Muscle of leg (tissue), 11 donors: ENCODE data around the gene ZMAT2. TPM values are rescaled to one million over a fixed set of nuclear protein-coding genes. Genes with fewer than 3 reads are reported as not detected.

Source experiments
- DNase-seq: peaks from one replicate; pipeline ENCODE4 v3.0.0; 2013
- H3K27ac ChIP-seq: one replicate; pipeline ENCODE4 v1.5.1; 2013; ENCODE audit warnings: mild to moderate bottlenecking, low read length, control low read depth
- H3K27me3 ChIP-seq: one replicate; pipeline ENCODE4 v1.6.1; 2013; ENCODE audit warnings: low read length; ENCODE audit not compliant: control insufficient read depth, insufficient read depth
- H3K36me3 ChIP-seq: one replicate; pipeline ENCODE4 v1.6.1; 2013; ENCODE audit warnings: low read length; ENCODE audit not compliant: control insufficient read depth, insufficient read depth
- H3K4me1 ChIP-seq: one replicate; pipeline ENCODE4 v1.6.1; 2013; ENCODE audit warnings: low read length; ENCODE audit not compliant: control insufficient read depth, insufficient read depth
- H3K4me3 ChIP-seq: one replicate; pipeline ENCODE4 v1.5.1; 2013; ENCODE audit warnings: low read length, control low read depth
- H3K9me3 ChIP-seq: replicated peaks from 2 replicates; pipeline ENCODE4 v1.6.1; 2013; ENCODE audit warnings: low read depth, low read length; ENCODE audit not compliant: control insufficient read depth
- WGBS: methylation state at CpG from one replicate; pipeline ENCODE4 v1.1.5; 2013; ENCODE audit warnings: missing lambda C conversion rate; ENCODE audit not compliant: insufficient coverage; 5-methylcytosine and 5-hydroxymethylcytosine counted together
- polyA plus RNA-seq, 8 donors: library from polyadenylated mRNA; unstranded; fragments of 120-200 nt; gene quantifications; one replicate each; pipeline versions ENCODE4 v1.2.1 to v1.2.3, GENCODE V29; 2013; ENCODE audit warnings: inconsistent platforms in 1 of 8, low replicate concordance in 1 of 8; ENCODE audit not compliant: insufficient read length in 8 of 8, insufficient read depth in 1 of 8
- total RNA-seq: library from RNA; stranded (reverse); fragments of 120-200 nt; gene quantifications from one replicate; pipeline ENCODE4 v1.2.4, GENCODE V29; 2013

ZMAT2 gene
- total and polyA plus RNA-seq, 9 donors: 68.5 to 104 (median 87.6) TPM

GRCh38 chr5:140725799-140726471, 25.7 kb downstream of the ZMAT2 start:
- Histone ChIP-seq H3K36me3 (no peaks in the 10 kb centered on the region), H3K9me3 (no peaks in the 10 kb centered on the region), H3K4me3 (no peak overlapping the region), H3K27ac (no peak overlapping the region), H3K4me1 (no peaks in the 10 kb centered on the region), H3K27me3 (peaks cover 4% of the 10 kb centered on the region)
- peak; percentile 44 for DNase-seq
- WGBS: 6% methylated on average over 12 of the region's 23 CpGs

DNA sequence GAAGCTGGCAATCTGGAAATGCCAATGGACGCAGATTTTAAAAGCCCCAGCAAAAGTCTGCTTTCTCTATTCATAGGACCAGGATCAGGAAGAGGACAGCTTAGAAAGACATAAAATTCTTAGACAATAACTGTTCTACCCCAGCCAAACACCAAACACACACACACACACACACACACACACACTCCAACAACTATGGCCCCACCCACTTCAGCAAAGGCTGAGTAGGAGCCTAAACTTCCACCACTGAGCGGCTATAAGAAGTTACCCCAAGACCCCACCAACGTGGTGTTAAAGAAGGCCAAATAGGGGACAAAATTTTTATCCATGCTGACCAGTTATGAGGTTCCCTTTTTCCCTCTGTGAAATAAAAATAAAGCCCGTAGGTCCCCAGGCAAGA, 32.9 kb downstream of the ZMAT2 start:
- H3K27me3 ChIP-seq: no peaks in the 10 kb centered on the region
- no peaks in the 10 kb centered on the region for H3K4me1 ChIP-seq
- H3K9me3 ChIP-seq: no peaks in the 10 kb centered on the region
- H3K27ac ChIP-seq: no peak overlapping the region
- no peak overlapping the region for H3K4me3 ChIP-seq
- 60% methylated on average over 1 of the region's 4 CpGs for WGBS
- H3K36me3 ChIP-seq: no peaks in the 10 kb centered on the region
- DNase-seq: no peak

GRCh38 chr5:140734354-140734753, 34.1 kb downstream of the ZMAT2 start:
- DNase-seq: no peak
- WGBS: 68% methylated on average over 4 of the region's 7 CpGs
- no peaks in the 10 kb centered on the region for H3K9me3 ChIP-seq
- H3K27ac ChIP-seq: no peak overlapping the region
- no peaks in the 10 kb centered on the region for H3K27me3 ChIP-seq
- H3K36me3 ChIP-seq: no peaks in the 10 kb centered on the region
- H3K4me1 ChIP-seq: no peaks in the 10 kb centered on the region
- no peak overlapping the region for H3K4me3 ChIP-seq

DNA sequence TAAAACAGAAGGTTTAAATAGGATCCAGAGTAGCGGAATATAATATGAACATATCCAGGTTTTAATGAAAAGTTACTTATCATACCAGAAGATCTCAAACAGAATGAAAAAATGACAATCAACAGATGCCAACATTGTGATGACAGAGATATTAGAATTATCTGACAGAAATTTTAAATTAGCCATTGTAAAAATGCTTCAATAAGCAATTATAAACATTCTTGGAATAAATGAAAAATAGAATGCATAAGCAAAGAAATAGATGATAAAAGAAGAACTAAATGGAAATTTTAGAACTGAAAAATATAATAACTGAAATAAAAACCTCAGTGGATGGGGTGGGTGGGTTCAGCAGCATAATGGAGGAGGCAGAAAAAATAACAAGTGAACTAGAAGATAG, 37.2 kb downstream of the ZMAT2 start:
- DNase-seq: no peak
- Histone ChIP-seq H3K27ac (no peak overlapping the region), H3K36me3 (no peaks in the 10 kb centered on the region), H3K9me3 (no peaks in the 10 kb centered on the region), H3K4me3 (no peak overlapping the region), H3K4me1 (no peaks in the 10 kb centered on the region), H3K27me3 (no peaks in the 10 kb centered on the region)
- WGBS: no CpG with 5 or more reads among the region's 1 CpG

DNA sequence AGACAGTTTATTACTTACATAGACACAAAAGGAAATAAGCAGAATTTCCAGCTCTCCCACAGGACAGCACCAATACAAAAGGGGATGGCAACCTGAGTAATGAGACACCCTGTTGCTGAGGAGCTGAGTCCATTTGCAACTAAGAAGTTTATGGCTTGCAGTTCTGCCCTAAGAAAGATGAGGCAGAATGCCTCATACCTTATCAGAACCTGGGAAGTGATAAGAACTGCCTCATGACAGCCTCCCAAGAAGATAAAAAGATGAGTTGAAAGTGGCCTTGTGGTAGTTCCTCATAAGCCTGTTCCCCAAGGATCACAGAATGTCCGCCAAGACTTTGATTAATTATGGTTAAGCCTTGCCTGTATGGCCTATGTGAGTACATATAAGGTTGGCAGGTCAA, 41.7 kb downstream of the ZMAT2 start:
- Histone ChIP-seq H3K4me3 (no peak overlapping the region), H3K4me1 (no peaks in the 10 kb centered on the region), H3K27ac (no peak overlapping the region), H3K27me3 (no peaks in the 10 kb centered on the region), H3K36me3 (no peaks in the 10 kb centered on the region), H3K9me3 (no peaks in the 10 kb centered on the region)
- DNase-seq: no peak
- no CpG with 5 or more reads among the region's 1 CpG for WGBS

GRCh38 chr5:140753561-140753960, 53.3 kb downstream of the ZMAT2 start:
- no peak for DNase-seq
- 82% methylated on average over 3 of the region's 5 CpGs for WGBS
- Histone ChIP-seq H3K4me1 (no peaks in the 10 kb centered on the region), H3K27ac (no peak overlapping the region), H3K36me3 (no peaks in the 10 kb centered on the region), H3K4me3 (no peak overlapping the region), H3K27me3 (no peaks in the 10 kb centered on the region), H3K9me3 (peaks cover 24% of the 10 kb centered on the region)

Other genes starting within 250 kb of the ZMAT2 start
- 2.6 TPM for gene EIF4EBP3, start 152.8 kb upstream of the ZMAT2 start, total RNA-seq
- 10 to 100 TPM in 1 of 8 donors, 1 to 10 TPM in 7; 4.6 to 13.7 (median 6.4) TPM for gene EIF4EBP3, start 152.8 kb upstream of the ZMAT2 start, polyA plus RNA-seq
- gene SRA1, start 143.0 kb upstream of the ZMAT2 start, total RNA-seq: 21.1 TPM
- gene SRA1, start 143.0 kb upstream of the ZMAT2 start, polyA plus RNA-seq: 10 to 100 TPM; 20.6 to 28.9 (median 21.4) TPM
- 13.7 TPM for gene APBB3, start 135.8 kb upstream of the ZMAT2 start, total RNA-seq
- gene APBB3, start 135.8 kb upstream of the ZMAT2 start, polyA plus RNA-seq: 10 to 100 TPM; 15.5 to 35.0 (median 24.9) TPM
- 10.1 TPM for gene SLC35A4, start 135.6 kb upstream of the ZMAT2 start, total RNA-seq
- 10 to 100 TPM; 51.4 to 71.8 (median 63.1) TPM for gene SLC35A4, start 135.6 kb upstream of the ZMAT2 start, polyA plus RNA-seq
- 32.1 TPM for gene CD14, start 67.3 kb upstream of the ZMAT2 start, total RNA-seq
- gene CD14, start 67.3 kb upstream of the ZMAT2 start, polyA plus RNA-seq: 10 to 100 TPM; 21.0 to 32.8 (median 28.4) TPM
- 5.6 TPM for gene TMCO6, start 61.0 kb upstream of the ZMAT2 start, total RNA-seq
- gene TMCO6, start 61.0 kb upstream of the ZMAT2 start, polyA plus RNA-seq: 10 to 100 TPM in 2 of 8 donors, 1 to 10 TPM in 6; 7.0 to 11.8 (median 8.7) TPM
- gene NDUFA2, start 52.8 kb upstream of the ZMAT2 start, total RNA-seq: 66.3 TPM
- 10 to 100 TPM; 57.9 to 76.0 (median 67.2) TPM for gene NDUFA2, start 52.8 kb upstream of the ZMAT2 start, polyA plus RNA-seq
- gene IK, start 52.6 kb upstream of the ZMAT2 start, total RNA-seq: 63.6 TPM
- gene IK, start 52.6 kb upstream of the ZMAT2 start, polyA plus RNA-seq: 100 to 1,000 TPM in 5 of 8 donors, 10 to 100 TPM in 3; 85.1 to 124 (median 109) TPM
- 9.9 TPM for gene WDR55, start 35.5 kb upstream of the ZMAT2 start, total RNA-seq
- 10 to 100 TPM; 11.5 to 16.0 (median 13.9) TPM for gene WDR55, start 35.5 kb upstream of the ZMAT2 start, polyA plus RNA-seq
- 0.31 TPM for gene DND1, start 26.9 kb upstream of the ZMAT2 start, total RNA-seq
- gene DND1, start 26.9 kb upstream of the ZMAT2 start, polyA plus RNA-seq: under 1 TPM in 4 of 8 donors, not detected in 4; 0.12 to 0.32 (median 0.22) TPM
- gene HARS1, start 9.1 kb upstream of the ZMAT2 start, total RNA-seq: 41.4 TPM
- 10 to 100 TPM; 47.0 to 54.0 (median 51.0) TPM for gene HARS1, start 9.1 kb upstream of the ZMAT2 start, polyA plus RNA-seq
- 23.5 TPM for gene HARS2, start 9.0 kb upstream of the ZMAT2 start, total RNA-seq
- gene HARS2, start 9.0 kb upstream of the ZMAT2 start, polyA plus RNA-seq: 10 to 100 TPM; 21.8 to 29.5 (median 25.3) TPM
- 0.04 TPM for gene PCDHA1, start 85.7 kb downstream of the ZMAT2 start, total RNA-seq
- gene PCDHA1, start 85.7 kb downstream of the ZMAT2 start, polyA plus RNA-seq: under 1 TPM in 4 of 8 donors, not detected in 4; 0.04 to 0.09 (median 0.06) TPM
- 0.04 TPM for gene PCDHA2, start 94.4 kb downstream of the ZMAT2 start, total RNA-seq
- under 1 TPM in 5 of 8 donors, not detected in 3; 0.03 to 0.13 (median 0.05) TPM for gene PCDHA2, start 94.4 kb downstream of the ZMAT2 start, polyA plus RNA-seq
- 0.18 TPM for gene PCDHA3, start 100.6 kb downstream of the ZMAT2 start, total RNA-seq
- under 1 TPM; 0.05 to 0.23 (median 0.17) TPM for gene PCDHA3, start 100.6 kb downstream of the ZMAT2 start, polyA plus RNA-seq
- 0.22 TPM for gene PCDHA4, start 106.6 kb downstream of the ZMAT2 start, total RNA-seq
- under 1 TPM; 0.07 to 0.23 (median 0.12) TPM for gene PCDHA4, start 106.6 kb downstream of the ZMAT2 start, polyA plus RNA-seq
- gene PCDHA5, start 121.2 kb downstream of the ZMAT2 start, total RNA-seq: 0.04 TPM
- under 1 TPM in 5 of 8 donors, not detected in 3; 0.04 to 0.30 (median 0.11) TPM for gene PCDHA5, start 121.2 kb downstream of the ZMAT2 start, polyA plus RNA-seq
- gene PCDHA6, start 127.5 kb downstream of the ZMAT2 start, total RNA-seq: 0.09 TPM
- under 1 TPM; 0.04 to 0.36 (median 0.13) TPM for gene PCDHA6, start 127.5 kb downstream of the ZMAT2 start, polyA plus RNA-seq
- gene PCDHA7, start 133.8 kb downstream of the ZMAT2 start, total RNA-seq: 0.13 TPM
- under 1 TPM; 0.04 to 0.26 (median 0.13) TPM for gene PCDHA7, start 133.8 kb downstream of the ZMAT2 start, polyA plus RNA-seq
- 0.09 TPM for gene PCDHA8, start 140.7 kb downstream of the ZMAT2 start, total RNA-seq
- under 1 TPM in 4 of 8 donors, not detected in 4; 0.03 to 0.11 (median 0.06) TPM for gene PCDHA8, start 140.7 kb downstream of the ZMAT2 start, polyA plus RNA-seq
- 0.04 TPM for gene PCDHA9, start 147.9 kb downstream of the ZMAT2 start, total RNA-seq
- under 1 TPM in 4 of 8 donors, not detected in 4; 0.03 to 0.05 (median 0.03) TPM for gene PCDHA9, start 147.9 kb downstream of the ZMAT2 start, polyA plus RNA-seq
- 0.09 TPM for gene PCDHA10, start 155.4 kb downstream of the ZMAT2 start, total RNA-seq
- gene PCDHA10, start 155.4 kb downstream of the ZMAT2 start, polyA plus RNA-seq: under 1 TPM; 0.04 to 0.12 (median 0.07) TPM
- 0.09 TPM for gene PCDHA11, start 168.5 kb downstream of the ZMAT2 start, total RNA-seq
- under 1 TPM in 5 of 8 donors, not detected in 3; 0.04 to 0.43 (median 0.09) TPM for gene PCDHA11, start 168.5 kb downstream of the ZMAT2 start, polyA plus RNA-seq
- gene PCDHA12, start 174.9 kb downstream of the ZMAT2 start, total RNA-seq: 0.09 TPM
- gene PCDHA12, start 174.9 kb downstream of the ZMAT2 start, polyA plus RNA-seq: under 1 TPM in 6 of 8 donors, not detected in 2; 0.05 to 0.12 (median 0.07) TPM
- gene PCDHA13, start 181.7 kb downstream of the ZMAT2 start, total RNA-seq: 0.04 TPM
- under 1 TPM in 3 of 8 donors, not detected in 5; 0.03 to 0.14 (median 0.04) TPM for gene PCDHA13, start 181.7 kb downstream of the ZMAT2 start, polyA plus RNA-seq
- 0.27 TPM for gene PCDHAC1, start 225.9 kb downstream of the ZMAT2 start, total RNA-seq
- under 1 TPM; 0.06 to 0.31 (median 0.13) TPM for gene PCDHAC1, start 225.9 kb downstream of the ZMAT2 start, polyA plus RNA-seq